ENCODE results near the gene GPANK1.
A peak's percentile ranks its signal among the peaks of the same experiment; 100 is the strongest.

GPANK1 gene

DNA sequence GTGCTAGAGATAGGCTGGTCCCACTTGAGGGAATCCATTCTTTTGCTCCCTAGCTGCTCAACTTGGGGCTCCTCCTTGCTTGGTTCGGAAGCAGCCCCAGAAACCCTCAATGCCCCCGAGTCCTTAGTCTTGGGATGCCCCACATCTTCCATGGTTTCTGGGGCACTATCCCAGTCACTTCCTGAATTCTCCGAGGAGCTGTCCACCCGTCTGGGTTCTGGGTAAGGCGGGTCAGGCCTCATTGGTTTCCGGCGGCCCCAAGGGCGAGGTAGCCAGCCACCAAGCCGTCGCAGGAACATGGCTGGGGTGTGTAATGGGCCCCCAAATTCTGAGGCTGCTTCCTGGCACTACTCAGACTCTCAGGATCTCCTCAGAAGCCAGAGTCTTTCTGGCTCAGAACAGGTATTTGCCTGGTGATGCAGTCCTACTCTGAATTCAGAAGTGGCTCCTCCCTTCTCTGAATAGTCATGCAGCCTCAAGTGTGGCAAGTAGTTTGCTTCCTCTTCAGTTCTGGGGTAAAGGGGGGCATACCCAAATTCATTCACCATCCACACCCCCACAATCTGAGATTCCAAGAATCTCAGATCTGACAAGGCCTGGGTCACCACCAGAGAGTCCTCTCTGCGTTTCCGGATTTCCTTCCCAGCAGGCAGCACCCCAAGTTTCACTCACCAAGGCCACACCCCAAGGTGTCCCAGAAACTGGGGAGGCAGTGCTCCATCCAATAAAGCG is 5.0 kb downstream of the GPANK1 start:
- H4K20me1 ChIP-seq (ENCODE audit: low read depth, low read length): no peaks in the 10 kb centered on the region
- no peaks in the 10 kb centered on the region for H3K36me3 ChIP-seq (ENCODE audit: low read length)
- H3K4me2 ChIP-seq (ENCODE audit: low read depth, low read length, poor library complexity, severe bottlenecking): peak overlapping the region; percentile 75
- no peaks in the 10 kb centered on the region for H3K9me3 ChIP-seq (ENCODE audit: insufficient read depth, low read length)
- peak overlapping the region; percentile 75 for H3K4me3 ChIP-seq (ENCODE audit: insufficient read depth, low read length, poor library complexity, severe bottlenecking)
- H3K9ac ChIP-seq (ENCODE audit: low read length): peak overlapping the region; percentile 76
- no peaks in the 10 kb centered on the region for H3K27me3 ChIP-seq (ENCODE audit: low read length)
- no peaks in the 10 kb centered on the region for H3K9me2 ChIP-seq (replicated peaks; ENCODE audit: insufficient read depth, low read length)
- H3K79me2 ChIP-seq (ENCODE audit: insufficient read depth, low read length): peaks cover 46% of the 10 kb centered on the region
- peaks cover 26% of the 10 kb centered on the region for H3F3A ChIP-seq (ENCODE audit: insufficient read depth)
- H2AFZ ChIP-seq (ENCODE audit: low read depth, low read length, severe bottlenecking): peak overlapping the region; percentile 15
- TF ChIP-seq EZH2phosphoT487 (conservative IDR thresholded peaks at IDR 0.05; ENCODE audit: low read length): no peak
- TF ChIP-seq, protein P1, sequence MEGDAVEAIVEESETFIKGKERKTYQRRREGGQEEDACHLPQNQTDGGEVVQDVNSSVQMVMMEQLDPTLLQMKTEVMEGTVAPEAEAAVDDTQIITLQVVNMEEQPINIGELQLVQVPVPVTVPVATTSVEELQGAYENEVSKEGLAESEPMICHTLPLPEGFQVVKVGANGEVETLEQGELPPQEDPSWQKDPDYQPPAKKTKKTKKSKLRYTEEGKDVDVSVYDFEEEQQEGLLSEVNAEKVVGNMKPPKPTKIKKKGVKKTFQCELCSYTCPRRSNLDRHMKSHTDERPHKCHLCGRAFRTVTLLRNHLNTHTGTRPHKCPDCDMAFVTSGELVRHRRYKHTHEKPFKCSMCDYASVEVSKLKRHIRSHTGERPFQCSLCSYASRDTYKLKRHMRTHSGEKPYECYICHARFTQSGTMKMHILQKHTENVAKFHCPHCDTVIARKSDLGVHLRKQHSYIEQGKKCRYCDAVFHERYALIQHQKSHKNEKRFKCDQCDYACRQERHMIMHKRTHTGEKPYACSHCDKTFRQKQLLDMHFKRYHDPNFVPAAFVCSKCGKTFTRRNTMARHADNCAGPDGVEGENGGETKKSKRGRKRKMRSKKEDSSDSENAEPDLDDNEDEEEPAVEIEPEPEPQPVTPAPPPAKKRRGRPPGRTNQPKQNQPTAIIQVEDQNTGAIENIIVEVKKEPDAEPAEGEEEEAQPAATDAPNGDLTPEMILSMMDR (IDR thresholded peaks at IDR 0.05; ENCODE audit: insufficient read depth, low read length, poor library complexity, severe bottlenecking): no peak
- peak overlapping the region; percentile 66 for H3K27ac ChIP-seq (ENCODE audit: low read depth, low read length)

DNA sequence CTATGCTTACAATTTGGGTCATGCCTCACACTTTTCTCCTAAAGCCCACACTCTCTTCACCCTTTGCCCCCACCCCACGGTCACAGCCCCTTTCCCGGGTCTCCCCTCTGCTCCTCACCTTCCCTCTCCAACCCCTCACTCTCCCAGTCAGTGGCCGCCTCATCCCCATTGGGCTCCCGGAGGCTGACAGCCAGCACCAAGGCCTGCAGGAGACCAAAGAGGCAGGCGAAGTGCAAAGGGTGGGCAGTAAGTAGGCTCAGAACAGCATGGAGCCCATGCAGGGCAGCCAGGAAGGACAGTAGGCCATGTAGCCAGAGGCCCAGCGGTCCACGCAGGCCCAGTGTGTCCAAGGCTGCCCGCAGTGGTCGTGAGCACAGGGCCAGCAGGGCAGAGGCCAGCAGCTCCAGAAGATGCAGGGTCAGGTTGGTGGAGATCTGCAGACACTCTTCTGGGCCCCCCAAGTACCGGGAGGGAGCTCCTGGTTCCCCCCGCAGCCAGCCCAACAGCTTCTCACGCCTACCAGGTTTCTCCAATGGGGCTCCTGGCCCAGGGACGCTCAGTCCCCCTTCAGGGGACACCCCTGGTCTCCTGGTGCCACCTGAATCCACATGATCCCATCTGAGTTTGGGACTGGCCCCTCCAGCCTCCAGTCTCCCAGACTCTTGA is 5.7 kb downstream of the GPANK1 start:
- TF ChIP-seq, protein P1 (IDR thresholded peaks at IDR 0.05; ENCODE audit: insufficient read depth, low read length, poor library complexity, severe bottlenecking): no peak
- TF ChIP-seq EZH2phosphoT487 (conservative IDR thresholded peaks at IDR 0.05; ENCODE audit: low read length): no peak
- Histone ChIP-seq H2AFZ (ENCODE audit: low read depth, low read length, severe bottlenecking) (no peak overlapping the region), H3F3A (ENCODE audit: insufficient read depth) (peaks cover 28% of the 10 kb centered on the region), H3K4me3 (ENCODE audit: insufficient read depth, low read length, poor library complexity, severe bottlenecking) (peak overlapping the region; percentile 75), H3K27me3 (ENCODE audit: low read length) (no peaks in the 10 kb centered on the region), H3K36me3 (ENCODE audit: low read length) (no peaks in the 10 kb centered on the region), H3K9me3 (ENCODE audit: insufficient read depth, low read length) (no peaks in the 10 kb centered on the region), H3K27ac (ENCODE audit: low read depth, low read length) (peak overlapping the region; percentile 66), H3K9me2 (replicated peaks; ENCODE audit: insufficient read depth, low read length) (no peaks in the 10 kb centered on the region), H3K79me2 (ENCODE audit: insufficient read depth, low read length) (peaks cover 40% of the 10 kb centered on the region), H3K9ac (ENCODE audit: low read length) (peak overlapping the region; percentile 76), H3K4me2 (ENCODE audit: low read depth, low read length, poor library complexity, severe bottlenecking) (peak overlapping the region; percentile 75), H4K20me1 (ENCODE audit: low read depth, low read length) (no peaks in the 10 kb centered on the region)

DNA sequence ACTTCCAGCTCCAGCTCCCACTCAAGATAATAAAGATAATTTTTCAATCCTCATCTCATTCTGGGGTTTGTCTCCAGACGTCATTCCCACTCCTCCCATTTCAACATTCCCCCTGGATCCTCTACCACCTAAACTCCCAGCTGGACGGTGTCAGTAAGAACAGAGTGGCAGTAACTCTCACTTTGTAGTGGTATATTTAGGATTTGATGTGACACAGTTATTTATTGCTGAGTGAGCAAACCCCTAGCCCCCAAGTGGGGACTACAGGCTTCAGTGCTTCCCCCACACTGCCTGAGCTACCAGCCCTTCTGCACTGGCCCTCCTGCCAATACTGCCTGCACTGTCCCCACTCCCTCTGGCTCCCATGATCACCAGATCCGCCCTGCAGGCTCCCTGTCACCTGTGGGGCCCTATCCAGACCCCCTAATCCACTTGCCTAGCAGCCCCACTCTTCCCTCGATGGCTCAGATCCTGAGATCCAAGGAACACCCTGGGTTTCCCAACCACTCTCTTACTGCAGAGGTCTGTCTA is 6.6 kb downstream of the GPANK1 start:
- H2AFZ ChIP-seq (ENCODE audit: low read depth, low read length, severe bottlenecking): no peak overlapping the region
- H3K27ac ChIP-seq (ENCODE audit: low read depth, low read length): no peak overlapping the region
- H3K4me3 ChIP-seq (ENCODE audit: insufficient read depth, low read length, poor library complexity, severe bottlenecking): no peak overlapping the region
- H4K20me1 ChIP-seq (ENCODE audit: low read depth, low read length): no peaks in the 10 kb centered on the region
- no peaks in the 10 kb centered on the region for H3K27me3 ChIP-seq (ENCODE audit: low read length)
- H3K9me2 ChIP-seq (replicated peaks; ENCODE audit: insufficient read depth, low read length): no peaks in the 10 kb centered on the region
- peaks cover 37% of the 10 kb centered on the region for H3K79me2 ChIP-seq (ENCODE audit: insufficient read depth, low read length)
- H3F3A ChIP-seq (ENCODE audit: insufficient read depth): peaks cover 29% of the 10 kb centered on the region
- peak overlapping the region; percentile 76; the same call in 1 of the 2 replicates for H3K9ac ChIP-seq (ENCODE audit: low read length)
- TF ChIP-seq, protein P1 (IDR thresholded peaks at IDR 0.05; ENCODE audit: insufficient read depth, low read length, poor library complexity, severe bottlenecking): no peak
- no peak for TF ChIP-seq EZH2phosphoT487 (conservative IDR thresholded peaks at IDR 0.05; ENCODE audit: low read length)
- peak overlapping the region; percentile 75 for H3K4me2 ChIP-seq (ENCODE audit: low read depth, low read length, poor library complexity, severe bottlenecking)
- H3K9me3 ChIP-seq (ENCODE audit: insufficient read depth, low read length): no peaks in the 10 kb centered on the region
- H3K36me3 ChIP-seq (ENCODE audit: low read length): no peaks in the 10 kb centered on the region
